HL-60 (cell line): ENCODE data around the gene UNK.

Source experiments
- GABPA ChIP-seq: IDR thresholded peaks from 2 replicates; pipeline ENCODE4 v1.6.1; 2012; ENCODE audit warnings: low read depth
- POLR2AphosphoS5 ChIP-seq: IDR thresholded peaks from 2 replicates; pipeline ENCODE4 v1.6.1; 2012; ENCODE audit warnings: low read depth
- REST ChIP-seq: IDR thresholded peaks from 2 replicates; pipeline ENCODE4 v1.6.1; 2012; ENCODE audit warnings: low read depth; ENCODE audit not compliant: insufficient replicate concordance
- SPI1 ChIP-seq: IDR thresholded peaks from 2 replicates; pipeline ENCODE4 v1.6.1; 2012; ENCODE audit warnings: low read depth, mild to moderate bottlenecking, borderline replicate concordance
- TF ChIP-seq, protein P1 (sequence below): IDR thresholded peaks from one replicate; pipeline ENCODE4 v1.5.1; 2011; ENCODE audit warnings: low read length, control low read depth, inconsistent platforms; ENCODE audit not compliant: insufficient read depth

GRCh38 chr17:75854101-75854748 lies 69.6 kb downstream of the UNK start:
- TF ChIP-seq, protein P1, sequence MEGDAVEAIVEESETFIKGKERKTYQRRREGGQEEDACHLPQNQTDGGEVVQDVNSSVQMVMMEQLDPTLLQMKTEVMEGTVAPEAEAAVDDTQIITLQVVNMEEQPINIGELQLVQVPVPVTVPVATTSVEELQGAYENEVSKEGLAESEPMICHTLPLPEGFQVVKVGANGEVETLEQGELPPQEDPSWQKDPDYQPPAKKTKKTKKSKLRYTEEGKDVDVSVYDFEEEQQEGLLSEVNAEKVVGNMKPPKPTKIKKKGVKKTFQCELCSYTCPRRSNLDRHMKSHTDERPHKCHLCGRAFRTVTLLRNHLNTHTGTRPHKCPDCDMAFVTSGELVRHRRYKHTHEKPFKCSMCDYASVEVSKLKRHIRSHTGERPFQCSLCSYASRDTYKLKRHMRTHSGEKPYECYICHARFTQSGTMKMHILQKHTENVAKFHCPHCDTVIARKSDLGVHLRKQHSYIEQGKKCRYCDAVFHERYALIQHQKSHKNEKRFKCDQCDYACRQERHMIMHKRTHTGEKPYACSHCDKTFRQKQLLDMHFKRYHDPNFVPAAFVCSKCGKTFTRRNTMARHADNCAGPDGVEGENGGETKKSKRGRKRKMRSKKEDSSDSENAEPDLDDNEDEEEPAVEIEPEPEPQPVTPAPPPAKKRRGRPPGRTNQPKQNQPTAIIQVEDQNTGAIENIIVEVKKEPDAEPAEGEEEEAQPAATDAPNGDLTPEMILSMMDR, result no peak
- TF ChIP-seq GABPA (no peak), POLR2AphosphoS5 (no peak), REST (no peak), SPI1 (no peak)
